RPMI7951 (cell line): Measurements from ENCODE around the gene SLC1A7. TPM values are rescaled to one million over a fixed set of nuclear protein-coding genes. Genes with fewer than 3 reads are reported as not detected.

Experiments used
- DNase-seq: peaks from one replicate; pipeline ENCODE4 v3.0.0-alpha.2; 2012; ENCODE audit warnings: low read depth
- total RNA-seq: library from RNA; depleted of rRNA; stranded (reverse); fragments of >200 nt; shearing (Covaris generic); gene quantifications from 2 replicates; pipeline ENCODE4 v1.2.3, GENCODE V29; 2014; rRNA removed

Gene SLC1A7
- total RNA-seq, 1 experiment from 2014 or later = not detected

DNA sequence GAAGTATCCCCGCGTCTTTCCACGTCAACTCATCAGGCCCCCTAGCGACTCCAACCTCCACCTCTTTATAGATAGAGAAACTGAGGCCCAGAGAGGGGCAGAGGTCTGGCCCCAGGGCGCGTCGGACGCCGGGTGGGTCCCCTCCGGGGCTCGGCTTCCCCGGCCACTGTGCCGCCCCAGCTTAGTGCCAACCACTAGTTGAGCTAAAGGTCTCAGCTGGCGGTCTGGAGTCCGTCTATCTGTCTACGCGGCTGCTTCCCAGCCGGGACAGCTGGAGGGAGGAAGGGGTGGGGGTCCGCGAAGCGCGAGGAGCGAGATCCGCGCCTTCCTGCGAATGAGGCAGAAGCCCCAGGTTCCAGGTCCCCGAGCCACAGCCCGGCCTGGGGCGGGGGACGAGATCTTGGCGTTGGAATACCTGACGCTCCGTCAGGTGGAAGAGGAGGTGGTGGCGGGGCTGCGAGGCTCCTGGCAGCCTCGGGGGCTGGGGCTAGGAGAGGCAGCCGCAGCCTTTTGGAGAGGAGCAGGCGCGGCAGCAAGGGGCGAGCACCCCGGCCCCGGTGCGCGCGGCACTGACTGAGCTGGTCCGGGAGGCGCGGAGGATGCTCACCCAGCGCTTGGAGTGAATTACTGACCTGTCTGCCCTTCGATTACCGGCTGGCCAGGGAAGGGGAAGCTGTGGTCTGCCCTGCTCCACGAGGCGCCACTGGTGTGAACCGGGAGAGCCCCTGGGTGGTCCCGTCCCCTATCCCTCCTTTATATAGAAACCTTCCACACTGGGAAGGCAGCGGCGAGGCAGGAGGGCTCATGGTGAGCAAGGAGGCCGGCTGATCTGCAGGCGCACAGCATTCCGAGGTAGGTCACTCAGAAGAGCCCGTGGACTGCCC is 79.5 kb downstream of the SLC1A7 start:
- DNase-seq = no peak

DNA sequence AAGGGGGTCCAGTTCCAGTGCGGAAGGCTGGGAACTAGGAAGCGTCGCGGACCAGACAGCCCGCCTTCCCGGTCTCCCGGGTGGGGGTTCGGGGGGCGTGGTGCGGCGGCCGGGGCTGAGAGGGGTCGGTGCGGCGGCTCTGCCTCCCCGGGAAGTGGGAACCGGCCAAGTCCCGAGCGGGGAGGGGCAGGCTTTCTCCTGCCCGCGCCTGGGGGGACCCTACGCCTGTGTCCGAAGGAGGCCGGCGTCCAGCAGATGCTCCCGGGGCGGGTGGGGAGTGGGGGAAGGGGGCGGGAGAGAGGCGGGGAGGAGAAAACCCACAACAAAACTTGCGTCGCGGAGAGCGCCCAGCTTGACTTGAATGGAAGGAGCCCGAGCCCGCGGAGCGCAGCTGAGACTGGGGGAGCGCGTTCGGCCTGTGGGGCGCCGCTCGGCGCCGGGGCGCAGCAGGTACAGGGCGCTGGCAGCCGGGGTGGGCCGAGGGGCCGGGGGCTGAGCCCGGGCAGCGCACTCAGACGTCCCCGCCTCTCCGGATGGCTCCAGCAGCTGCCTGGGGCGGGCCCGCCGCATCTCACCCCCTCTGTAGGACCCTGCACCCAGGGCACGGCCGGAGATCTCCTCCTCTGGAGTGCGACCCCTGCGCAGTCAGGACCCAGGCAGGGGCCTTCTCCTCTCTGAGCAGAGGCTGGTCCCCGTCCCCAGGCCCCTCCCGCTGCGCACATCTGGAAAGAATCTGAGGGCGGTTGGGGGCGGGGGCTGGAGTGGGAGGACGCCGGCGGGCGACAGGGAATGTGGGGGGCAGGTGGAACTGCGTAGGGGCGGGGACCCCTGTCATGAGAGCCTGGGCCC is 80.4 kb downstream of the SLC1A7 start, which contains the start of gene PODN:
PODN (plus strand) TSS at position 355 of the 849 bp plus-strand sequence. CDS start 7,643 bp downstream, outside the sequence.
- no peak for DNase-seq

- no peak for DNase-seq
Measured at GRCh38 chr1:53061123-53061858, 81.1 kb downstream of the SLC1A7 start.

GRCh38 chr1:53060579-53060978 is 81.9 kb downstream of the SLC1A7 start:
- peak; percentile 14 for DNase-seq

DNA sequence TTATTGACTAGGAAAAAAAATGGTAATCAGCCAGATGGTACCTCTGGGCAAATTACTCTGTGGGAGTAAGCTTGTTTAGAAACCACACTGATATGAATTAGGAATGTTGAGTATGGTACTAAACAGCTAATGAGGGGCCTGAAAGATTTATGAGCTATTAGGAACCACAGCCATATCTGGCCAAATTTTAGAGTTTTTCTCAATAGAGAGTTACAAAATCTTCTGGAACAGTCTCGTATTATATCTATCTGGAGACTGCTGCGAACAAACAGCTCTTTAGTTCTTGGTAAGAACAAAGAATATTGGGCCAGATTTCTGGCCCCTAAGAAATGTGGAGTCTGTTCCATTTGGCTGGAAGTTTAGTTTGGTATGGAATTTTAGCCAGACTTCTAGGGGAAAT is 85.3 kb downstream of the SLC1A7 start:
- no peak for DNase-seq

GRCh38 chr1:53051676-53052075 is 90.8 kb downstream of the SLC1A7 start:
- DNase-seq = no peak

- no peak for DNase-seq
Measured at GRCh38 chr1:53050310-53050709, 92.1 kb downstream of the SLC1A7 start.

DNA sequence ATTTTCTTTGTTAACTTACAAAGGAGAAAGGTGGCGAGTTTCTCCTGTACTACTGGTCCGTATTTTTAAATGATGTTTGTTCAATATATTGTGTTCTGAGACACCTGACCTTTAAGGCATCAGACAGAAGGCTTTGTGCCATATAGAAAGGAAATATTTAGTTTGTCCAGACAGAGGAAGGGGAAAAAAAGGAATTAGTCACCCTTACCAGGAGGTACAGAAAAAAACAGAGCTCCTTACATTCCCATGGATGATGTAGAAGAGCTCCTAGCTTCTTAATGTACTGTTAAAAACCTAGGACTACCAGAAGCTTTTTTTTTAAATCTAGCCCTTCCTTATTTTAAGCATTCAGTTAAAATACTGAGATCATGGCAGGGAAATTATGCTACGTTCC is 92.9 kb downstream of the SLC1A7 start:
- DNase-seq = no peak

- DNase-seq = no peak
Measured at GRCh38 chr1:53048960-53049573, 93.4 kb downstream of the SLC1A7 start.

DNA sequence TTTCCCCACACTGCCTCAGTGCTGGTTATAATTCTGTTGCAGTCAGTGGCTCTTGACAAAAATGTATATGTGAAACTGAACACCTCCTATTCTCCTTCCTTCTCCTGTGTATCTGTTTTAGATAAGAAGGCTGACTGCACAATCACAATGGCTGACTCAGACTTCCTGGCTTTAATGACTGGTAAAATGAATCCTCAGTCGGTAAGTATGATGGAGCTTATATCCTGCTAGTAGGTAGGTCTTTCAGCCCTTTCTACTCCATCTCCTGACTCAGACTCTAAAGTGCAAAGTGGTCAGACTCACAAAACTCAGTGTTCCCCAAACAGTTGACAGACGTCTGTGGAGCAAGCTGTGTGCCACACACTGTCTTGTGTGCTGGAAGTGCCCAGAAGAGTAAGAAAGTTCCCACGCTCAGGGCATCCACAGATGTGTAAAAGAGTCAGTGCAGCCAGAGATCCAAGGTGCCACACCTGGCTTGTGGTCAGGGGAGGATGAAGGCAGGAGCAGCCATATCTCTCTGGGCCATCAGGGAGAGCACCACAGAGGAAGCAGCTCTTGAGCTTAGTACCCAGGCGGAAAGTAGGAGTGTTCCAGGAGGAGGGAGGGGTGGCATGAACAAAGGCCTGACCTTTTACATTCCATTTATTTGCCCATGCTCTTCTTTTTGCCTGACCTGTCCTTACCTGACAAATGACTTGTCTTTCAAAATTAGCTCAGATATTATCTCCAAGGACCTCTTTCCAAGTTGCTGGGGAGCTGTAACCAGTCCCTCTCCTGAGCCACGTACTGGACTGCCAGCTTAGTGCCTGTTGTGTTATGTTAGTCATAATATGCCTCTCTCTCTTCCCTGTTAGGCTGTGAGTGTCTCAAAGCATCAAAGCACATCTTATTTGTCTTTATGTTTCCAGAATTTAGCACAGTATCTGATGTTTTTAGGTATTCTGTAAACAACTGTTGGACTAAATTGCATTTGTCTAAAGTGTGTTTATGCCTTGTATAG is 94.4 kb downstream of the SLC1A7 start:
- DNase-seq = peak; percentile 93

DNA sequence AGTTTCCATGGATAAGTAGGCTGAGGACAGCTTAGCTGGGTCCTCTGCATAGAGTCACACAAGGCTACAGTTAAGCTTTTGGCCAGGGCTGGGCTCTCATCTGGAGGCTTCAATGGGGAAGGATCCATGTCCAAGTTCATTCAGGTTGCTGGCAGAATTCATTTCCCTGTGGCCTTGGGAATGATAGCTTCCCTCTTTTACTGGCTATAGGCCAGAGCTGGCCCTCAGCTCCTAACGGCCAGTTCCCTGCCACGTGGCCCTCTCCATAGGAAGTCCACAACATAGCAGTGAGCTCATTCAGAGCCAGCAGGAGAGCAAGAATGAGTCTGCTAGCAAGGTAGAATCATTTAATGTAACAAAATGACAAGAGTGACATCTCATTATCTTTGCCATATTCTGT is 95.5 kb downstream of the SLC1A7 start:
- DNase-seq = peak; percentile 85

GRCh38 chr1:53044926-53045325 is 97.5 kb downstream of the SLC1A7 start:
- no peak for DNase-seq

GRCh38 chr1:53043271-53043670 is 99.2 kb downstream of the SLC1A7 start:
- DNase-seq = peak; percentile 73

DNA sequence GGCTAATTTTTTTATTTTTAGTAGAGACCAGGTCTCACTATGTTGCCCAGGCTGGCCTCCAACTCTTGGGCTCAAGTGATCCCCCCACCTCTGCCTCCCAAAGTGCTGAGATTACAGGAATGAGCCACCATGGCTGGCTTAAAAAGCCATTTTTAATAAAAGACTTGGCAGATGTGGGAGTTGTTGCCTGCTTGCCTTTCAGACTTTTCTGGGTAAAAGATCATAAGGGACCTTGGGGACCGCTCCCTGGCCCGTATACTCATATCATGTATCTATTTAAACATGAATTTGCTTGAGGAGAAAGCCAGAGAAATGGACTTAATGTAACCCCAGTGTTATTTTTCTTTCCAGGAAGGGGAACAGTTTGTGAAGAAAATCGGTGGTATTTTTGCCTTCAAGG is 103.9 kb downstream of the SLC1A7 start:
- DNase-seq = no peak

Other genes with a start within 250 kb of the SLC1A7 start
- gene ECHDC2, start 220.9 kb downstream of the SLC1A7 start, total RNA-seq = 15.1 and 22.8 TPM in 2 replicates
- 217 and 242 TPM in 2 replicates for gene SCP2, start 215.4 kb downstream of the SLC1A7 start, total RNA-seq
- 0.36 TPM in 1 of 2 replicates, not detected in the other for gene PODN, start 80.4 kb downstream of the SLC1A7 start, total RNA-seq
- gene CPT2, start 54.2 kb upstream of the SLC1A7 start, total RNA-seq = 17.4 and 19.1 TPM in 2 replicates
- gene CZIB, start 78.0 kb upstream of the SLC1A7 start, total RNA-seq = 42.6 and 53.5 TPM in 2 replicates
- gene MAGOH, start 95.9 kb upstream of the SLC1A7 start, total RNA-seq = 44.5 and 61.4 TPM in 2 replicates
- 35.4 and 39.2 TPM in 2 replicates for gene LRP8, start 185.4 kb upstream of the SLC1A7 start, total RNA-seq